SK-N-SH (cell line): ENCODE measurements around the gene FAM9C. TPM values are rescaled to one million over a fixed set of nuclear protein-coding genes. Genes with fewer than 3 reads are reported as not detected.

ENCODE experiments used
- CTCF ChIA-PET: fragments of 300-600, 350-600 bp; formaldehyde crosslinking; extraction: SDS; loops from one replicate; lab custom pipeline; 2021; lab: Yijun Ruan, JAX
- POLR2A ChIA-PET: fragments of 350-600 bp; sonication (Branson Sonifier 250); formaldehyde crosslinking; extraction: SDS; loops from one replicate; lab custom pipeline; 2020; ENCODE audit warnings: antibody characterized with exemption, inconsistent platforms; lab: Yijun Ruan, JAX
- DNase-seq: peaks from one replicate; pipeline ENCODE4 v3.0.0; 2012
- H2AFZ ChIP-seq: fragments of 200-600 bp; sonication (generic); 2 replicates; pipeline ENCODE4 v1.8.1; 2016; ENCODE audit warnings: antibody characterized with exemption, mild to moderate bottlenecking, low read depth
- H3F3A ChIP-seq: fragments of 200-600 bp; sonication (generic); replicated peaks from 2 replicates; pipeline ENCODE3; 2016; ENCODE audit warnings: antibody characterized with exemption, mild to moderate bottlenecking; ENCODE audit not compliant: insufficient read depth
- H3K27ac ChIP-seq, 2 experiments: fragments of 200-500 bp in 1 of 2; fragments of 200-600 bp in 1 of 2; sonication (Bioruptor generic) in 1 of 2; sonication (generic), shearing (Covaris generic) in 1 of 2; 2 replicates each; pipeline versions ENCODE4 v1.5.1 to v1.6.1; 2014 to 2016; ENCODE audit warnings: low read depth in 2 of 2, inconsistent platforms in 1 of 2, low read length in 1 of 2, mild to moderate bottlenecking in 1 of 2, mixed read lengths in 1 of 2
- H3K27me3 ChIP-seq: fragments of 200-600 bp; sonication (generic), shearing (Covaris generic); 2 replicates; pipeline ENCODE4 v1.6.1; 2016; ENCODE audit warnings: mixed run types; ENCODE audit not compliant: insufficient read depth
- H3K36me3 ChIP-seq, 2 experiments: fragments of 200-500 bp in 1 of 2; fragments of 200-600 bp in 1 of 2; sonication (Bioruptor generic) in 1 of 2; sonication (generic) in 1 of 2; replicated peaks in 1 of 2; 2 replicates each; pipeline versions ENCODE3 to v1.5.1; 2014 to 2016; ENCODE audit warnings: low read length in 1 of 2, mild to moderate bottlenecking in 1 of 2; ENCODE audit not compliant: insufficient read depth in 2 of 2, control insufficient read depth in 1 of 2
- H3K4me1 ChIP-seq, 2 experiments: fragments of 200-500 bp in 1 of 2; fragments of 200-600 bp in 1 of 2; sonication (Bioruptor generic) in 1 of 2; sonication (generic), shearing (Covaris generic) in 1 of 2; 2 replicates each; pipeline versions ENCODE4 v1.5.1 to v1.6.1; 2014 to 2016; ENCODE audit warnings: low read depth in 1 of 2, low read length in 1 of 2, mixed run types in 1 of 2; ENCODE audit not compliant: insufficient read depth in 2 of 2, control insufficient read depth in 1 of 2
- H3K4me2 ChIP-seq: fragments of 200-600 bp; sonication (generic), shearing (Covaris generic); 2 replicates; pipeline ENCODE4 v1.6.1; 2017; ENCODE audit warnings: mixed run types
- H3K4me3 ChIP-seq, 2 experiments: fragments of 200-500 bp in 1 of 2; fragments of 200-600 bp in 1 of 2; sonication (Bioruptor generic) in 1 of 2; sonication (generic), shearing (Covaris generic) in 1 of 2; 2 replicates each; pipeline versions ENCODE4 v1.5.1 to v1.8.1; 2014 to 2016; ENCODE audit warnings: low read depth in 2 of 2, inconsistent platforms in 1 of 2, low read length in 1 of 2, mild to moderate bottlenecking in 1 of 2, mixed read lengths in 1 of 2, moderate library complexity in 1 of 2
- H3K79me2 ChIP-seq: fragments of 200-600 bp; sonication (generic); 2 replicates; pipeline ENCODE4 v1.8.1; 2017; ENCODE audit warnings: mild to moderate bottlenecking; ENCODE audit not compliant: insufficient read depth
- H3K9ac ChIP-seq: fragments of 200-600 bp; sonication (generic); 2 replicates; pipeline ENCODE4 v1.6.1; 2017; ENCODE audit warnings: mixed run types
- H3K9me2 ChIP-seq: fragments of 200-600 bp; sonication (generic); 2 replicates; pipeline ENCODE4 v1.6.1; 2017; ENCODE audit warnings: mixed run types
- H3K9me3 ChIP-seq: fragments of 200-600 bp; sonication (generic); 2 replicates; pipeline ENCODE4 v1.6.1; 2017; ENCODE audit warnings: mixed run types, mild to moderate bottlenecking, moderate library complexity
- H4K20me1 ChIP-seq: fragments of 200-600 bp; sonication (generic); 2 replicates; pipeline ENCODE4 v1.6.1; 2017; ENCODE audit warnings: mild to moderate bottlenecking, mixed run types; ENCODE audit not compliant: insufficient read depth
- CTCF ChIP-seq: fragments of 200-600 bp; sonication (generic); IDR thresholded peaks from 2 replicates; pipeline ENCODE4 v1.6.1; 2017; ENCODE audit warnings: antibody characterized with exemption, mild to moderate bottlenecking, moderate library complexity
- ELF1 ChIP-seq: IDR thresholded peaks from 2 replicates; pipeline ENCODE4 v1.4.0; 2012
- EP300 ChIP-seq, 2 experiments: IDR thresholded peaks; 2 replicates each; pipeline versions ENCODE4 v1.4.0 to v1.6.1; 2012; ENCODE audit warnings: borderline replicate concordance in 1 of 2, low read depth in 1 of 2, low read length in 1 of 2
- FOSL2 ChIP-seq: IDR thresholded peaks from 2 replicates; pipeline ENCODE4 v1.4.0; 2012; ENCODE audit warnings: low read depth, mild to moderate bottlenecking, moderate library complexity, borderline replicate concordance
- FOXM1 ChIP-seq: IDR thresholded peaks from 2 replicates; pipeline ENCODE4 v1.4.0; 2012; ENCODE audit warnings: low read depth, mild to moderate bottlenecking
- GABPA ChIP-seq: IDR thresholded peaks from 2 replicates; pipeline ENCODE4 v1.4.0; 2012; ENCODE audit warnings: low read depth, mild to moderate bottlenecking
- JUND ChIP-seq: IDR thresholded peaks from 2 replicates; pipeline ENCODE4 v1.4.0; 2012
- MAX ChIP-seq: IDR thresholded peaks from 2 replicates; pipeline ENCODE4 v1.4.0; 2012; ENCODE audit warnings: low read depth
- NFIC ChIP-seq: IDR thresholded peaks from 2 replicates; pipeline ENCODE4 v1.4.0; 2012; ENCODE audit warnings: borderline replicate concordance
- POLR2AphosphoS5 ChIP-seq: IDR thresholded peaks from 2 replicates; pipeline ENCODE4 v1.6.1; 2012; ENCODE audit warnings: low read depth, low read length
- RFX5 ChIP-seq: IDR thresholded peaks from 2 replicates; pipeline ENCODE4 v1.6.1; 2012; ENCODE audit warnings: mild to moderate bottlenecking, improper control_type of control experiment, low read length
- RXRA ChIP-seq: IDR thresholded peaks from 2 replicates; pipeline ENCODE4 v1.4.0; 2012; ENCODE audit warnings: low read depth, mild to moderate bottlenecking, borderline replicate concordance
- SMC3 ChIP-seq: IDR thresholded peaks from 2 replicates; pipeline ENCODE4 v1.6.1; 2012; ENCODE audit warnings: low read depth, low read length, improper control_type of control experiment
- USF2 ChIP-seq: fragments of 150-350 bp; IDR thresholded peaks from 2 replicates; pipeline ENCODE4 v1.6.1; 2017; ENCODE audit warnings: antibody characterized with exemption, low read length, low read depth, borderline replicate concordance
- WGBS: methylation state at CpG from one replicate; pipeline ENCODE4 v1.1.6; 2017; ENCODE audit warnings: low lambda C conversion rate; 5-methylcytosine and 5-hydroxymethylcytosine counted together
- polyA plus RNA-seq, 3 experiments: library from polyadenylated mRNA; depleted of rRNA; stranded (reverse); fragments of >200 nt; gene quantifications; 2 replicates each; pipeline ENCODE4 v1.2.3, GENCODE V29; 2012
- TF ChIP-seq, protein P1 (sequence below): IDR thresholded peaks from 2 replicates; pipeline ENCODE4 v1.6.1; 2012; ENCODE audit warnings: mild to moderate bottlenecking, low read depth, low read length, moderate library complexity

The FAM9C gene
- polyA plus RNA-seq, 1 of the 3 experiments (the other 2 are of a cell fraction) = 2.6 TPM

GRCh38 chrX:12989461-12989860 is 55.0 kb downstream of the FAM9C start:
- H3K9me2 ChIP-seq = no peaks in the 10 kb centered on the region
- peaks cover 0 to 8% of the 10 kb centered on the region in 2 experiments; a peak in 2 of 4 replicates for H3K4me1 ChIP-seq
- TF ChIP-seq, protein P1, sequence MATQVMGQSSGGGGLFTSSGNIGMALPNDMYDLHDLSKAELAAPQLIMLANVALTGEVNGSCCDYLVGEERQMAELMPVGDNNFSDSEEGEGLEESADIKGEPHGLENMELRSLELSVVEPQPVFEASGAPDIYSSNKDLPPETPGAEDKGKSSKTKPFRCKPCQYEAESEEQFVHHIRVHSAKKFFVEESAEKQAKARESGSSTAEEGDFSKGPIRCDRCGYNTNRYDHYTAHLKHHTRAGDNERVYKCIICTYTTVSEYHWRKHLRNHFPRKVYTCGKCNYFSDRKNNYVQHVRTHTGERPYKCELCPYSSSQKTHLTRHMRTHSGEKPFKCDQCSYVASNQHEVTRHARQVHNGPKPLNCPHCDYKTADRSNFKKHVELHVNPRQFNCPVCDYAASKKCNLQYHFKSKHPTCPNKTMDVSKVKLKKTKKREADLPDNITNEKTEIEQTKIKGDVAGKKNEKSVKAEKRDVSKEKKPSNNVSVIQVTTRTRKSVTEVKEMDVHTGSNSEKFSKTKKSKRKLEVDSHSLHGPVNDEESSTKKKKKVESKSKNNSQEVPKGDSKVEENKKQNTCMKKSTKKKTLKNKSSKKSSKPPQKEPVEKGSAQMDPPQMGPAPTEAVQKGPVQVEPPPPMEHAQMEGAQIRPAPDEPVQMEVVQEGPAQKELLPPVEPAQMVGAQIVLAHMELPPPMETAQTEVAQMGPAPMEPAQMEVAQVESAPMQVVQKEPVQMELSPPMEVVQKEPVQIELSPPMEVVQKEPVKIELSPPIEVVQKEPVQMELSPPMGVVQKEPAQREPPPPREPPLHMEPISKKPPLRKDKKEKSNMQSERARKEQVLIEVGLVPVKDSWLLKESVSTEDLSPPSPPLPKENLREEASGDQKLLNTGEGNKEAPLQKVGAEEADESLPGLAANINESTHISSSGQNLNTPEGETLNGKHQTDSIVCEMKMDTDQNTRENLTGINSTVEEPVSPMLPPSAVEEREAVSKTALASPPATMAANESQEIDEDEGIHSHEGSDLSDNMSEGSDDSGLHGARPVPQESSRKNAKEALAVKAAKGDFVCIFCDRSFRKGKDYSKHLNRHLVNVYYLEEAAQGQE = no peak
- TF ChIP-seq FOXM1 = no peak
- TF ChIP-seq USF2 = no peak
- TF ChIP-seq CTCF = no peak
- no peak for TF ChIP-seq RFX5
- no peak for TF ChIP-seq FOSL2
- no peak for TF ChIP-seq POLR2AphosphoS5
- TF ChIP-seq NFIC = no peak
- no peak for TF ChIP-seq MAX
- TF ChIP-seq RXRA = no peak
- no peak for TF ChIP-seq GABPA
- TF ChIP-seq SMC3 = no peak
- TF ChIP-seq JUND = no peak
- no peak for TF ChIP-seq ELF1
- no peak for TF ChIP-seq EP300 (IDR thresholded peaks at IDR 0.05; ENCODE audit: borderline replicate concordance in 1 of 2, low read depth in 1 of 2, low read length in 1 of 2)
- DNase-seq = no peak
- 49% methylated on average over 3 of the region's 3 CpGs for whole genome bisulfite sequencing
- no peak overlapping the region for H2AFZ ChIP-seq
- no peaks in the 10 kb centered on the region for H3K36me3 ChIP-seq
- H3K9ac ChIP-seq = peak overlapping the region; percentile 20; the same call in 1 of the 2 replicates
- H3K4me2 ChIP-seq = no peak overlapping the region; the same call in 1 of the 2 replicates
- H3K27ac ChIP-seq = no peak overlapping the region
- H3F3A ChIP-seq = peaks cover 22% of the 10 kb centered on the region
- CTCF ChIA-PET = no interaction called here
- no peak overlapping the region for H3K4me3 ChIP-seq
- H3K27me3 ChIP-seq = no peaks in the 10 kb centered on the region
- POLR2A ChIA-PET = no interaction called here
- no peaks in the 10 kb centered on the region for H3K79me2 ChIP-seq
- H3K9me3 ChIP-seq = no peaks in the 10 kb centered on the region
- H4K20me1 ChIP-seq = no peaks in the 10 kb centered on the region
